ENCODE measurements around the gene PRR23E. TPM values are rescaled to one million over a fixed set of nuclear protein-coding genes. Genes with fewer than 3 reads are reported as not detected.

Gene PRR23E
- total RNA-seq, 1 experiment from 2014 or later: not detected

- TF ChIP-seq, protein P1, sequence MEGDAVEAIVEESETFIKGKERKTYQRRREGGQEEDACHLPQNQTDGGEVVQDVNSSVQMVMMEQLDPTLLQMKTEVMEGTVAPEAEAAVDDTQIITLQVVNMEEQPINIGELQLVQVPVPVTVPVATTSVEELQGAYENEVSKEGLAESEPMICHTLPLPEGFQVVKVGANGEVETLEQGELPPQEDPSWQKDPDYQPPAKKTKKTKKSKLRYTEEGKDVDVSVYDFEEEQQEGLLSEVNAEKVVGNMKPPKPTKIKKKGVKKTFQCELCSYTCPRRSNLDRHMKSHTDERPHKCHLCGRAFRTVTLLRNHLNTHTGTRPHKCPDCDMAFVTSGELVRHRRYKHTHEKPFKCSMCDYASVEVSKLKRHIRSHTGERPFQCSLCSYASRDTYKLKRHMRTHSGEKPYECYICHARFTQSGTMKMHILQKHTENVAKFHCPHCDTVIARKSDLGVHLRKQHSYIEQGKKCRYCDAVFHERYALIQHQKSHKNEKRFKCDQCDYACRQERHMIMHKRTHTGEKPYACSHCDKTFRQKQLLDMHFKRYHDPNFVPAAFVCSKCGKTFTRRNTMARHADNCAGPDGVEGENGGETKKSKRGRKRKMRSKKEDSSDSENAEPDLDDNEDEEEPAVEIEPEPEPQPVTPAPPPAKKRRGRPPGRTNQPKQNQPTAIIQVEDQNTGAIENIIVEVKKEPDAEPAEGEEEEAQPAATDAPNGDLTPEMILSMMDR (IDR thresholded peaks at IDR 0.05; ENCODE audit: unreplicated experiment): no peak
- peak; percentile 61 for DNase-seq
- no TSS peak for BruUV-seq (replicated peaks)
- H3K4me1 Mint-ChIP-seq (ENCODE audit: low read depth, unreplicated experiment): no peaks in the 10 kb centered on the region
- H3K27me3 Mint-ChIP-seq (ENCODE audit: unreplicated experiment): peaks cover 57% of the 10 kb centered on the region
- no peaks in the 10 kb centered on the region for H3K36me3 Mint-ChIP-seq (ENCODE audit: insufficient read depth, unreplicated experiment)
- H3K27ac Mint-ChIP-seq (ENCODE audit: unreplicated experiment): no peak overlapping the region
- H3K4me3 Mint-ChIP-seq (ENCODE audit: low read depth, unreplicated experiment): no peak overlapping the region
- intact Hi-C loops (cut with micrococcal nuclease; ENCODE audit: unreplicated experiment): no loop called here
- peaks cover 2% of the 10 kb centered on the region for H3K9me3 Mint-ChIP-seq (ENCODE audit: low read depth, unreplicated experiment)
- CTCF ChIA-PET: interaction anchor here (1.2 kb wide), 1 partner anchor 11 kb away, joined by 4 read pairs; no protein-coding TSS in a partner anchor
Measured at GRCh38 chr3:127182848-127183714, 9.8 kb upstream of the PRR23E start.

- H3K4me3 Mint-ChIP-seq (ENCODE audit: low read depth, unreplicated experiment): no peak overlapping the region
- TF ChIP-seq, protein P1 (IDR thresholded peaks at IDR 0.05; ENCODE audit: unreplicated experiment): no peak
- intact Hi-C loops (cut with micrococcal nuclease; ENCODE audit: unreplicated experiment): no loop called here
- peaks cover 2% of the 10 kb centered on the region for H3K9me3 Mint-ChIP-seq (ENCODE audit: low read depth, unreplicated experiment)
- no TSS peak for BruUV-seq (replicated peaks)
- CTCF ChIA-PET: no interaction called here
- peaks cover 56% of the 10 kb centered on the region for H3K27me3 Mint-ChIP-seq (ENCODE audit: unreplicated experiment)
- no peaks in the 10 kb centered on the region for H3K4me1 Mint-ChIP-seq (ENCODE audit: low read depth, unreplicated experiment)
- no peaks in the 10 kb centered on the region for H3K36me3 Mint-ChIP-seq (ENCODE audit: insufficient read depth, unreplicated experiment)
- no peak for DNase-seq
- H3K27ac Mint-ChIP-seq (ENCODE audit: unreplicated experiment): no peak overlapping the region
Measured at GRCh38 chr3:127183931-127184869, 8.7 kb upstream of the PRR23E start.

DNA sequence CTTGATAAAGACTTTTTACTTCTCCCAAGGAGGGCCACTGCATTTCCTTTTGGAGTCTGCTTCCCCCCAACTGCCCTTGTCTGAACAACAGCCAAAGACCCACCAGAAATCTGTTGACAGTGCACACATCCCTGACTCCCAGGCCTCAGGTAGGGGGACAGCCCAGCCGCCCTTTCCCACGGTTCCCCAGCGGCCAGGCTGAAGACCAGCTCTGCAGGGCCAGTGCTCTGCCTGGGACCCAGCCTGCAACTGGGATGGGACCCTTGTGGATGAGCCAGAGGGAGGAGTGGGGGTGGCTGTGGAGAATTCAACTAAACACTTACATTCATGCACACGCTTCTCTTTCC lies 8.1 kb upstream of the PRR23E start:
- CTCF ChIA-PET: interaction anchor here (1.2 kb wide), 1 partner anchor 9 kb away, joined by 3 read pairs; the partner anchor contains the start of gene PRR23E
- no peak for DNase-seq
- no peaks in the 10 kb centered on the region for H3K36me3 Mint-ChIP-seq (ENCODE audit: insufficient read depth, unreplicated experiment)
- TF ChIP-seq, protein P1 (IDR thresholded peaks at IDR 0.05; ENCODE audit: unreplicated experiment): no peak
- intact Hi-C loops (cut with micrococcal nuclease; ENCODE audit: unreplicated experiment): no loop called here
- BruUV-seq (replicated peaks): no TSS peak
- H3K27ac Mint-ChIP-seq (ENCODE audit: unreplicated experiment): no peak overlapping the region
- no peaks in the 10 kb centered on the region for H3K9me3 Mint-ChIP-seq (ENCODE audit: low read depth, unreplicated experiment)
- H3K4me3 Mint-ChIP-seq (ENCODE audit: low read depth, unreplicated experiment): no peak overlapping the region
- H3K4me1 Mint-ChIP-seq (ENCODE audit: low read depth, unreplicated experiment): no peaks in the 10 kb centered on the region
- peaks cover 49% of the 10 kb centered on the region for H3K27me3 Mint-ChIP-seq (ENCODE audit: unreplicated experiment)

DNA sequence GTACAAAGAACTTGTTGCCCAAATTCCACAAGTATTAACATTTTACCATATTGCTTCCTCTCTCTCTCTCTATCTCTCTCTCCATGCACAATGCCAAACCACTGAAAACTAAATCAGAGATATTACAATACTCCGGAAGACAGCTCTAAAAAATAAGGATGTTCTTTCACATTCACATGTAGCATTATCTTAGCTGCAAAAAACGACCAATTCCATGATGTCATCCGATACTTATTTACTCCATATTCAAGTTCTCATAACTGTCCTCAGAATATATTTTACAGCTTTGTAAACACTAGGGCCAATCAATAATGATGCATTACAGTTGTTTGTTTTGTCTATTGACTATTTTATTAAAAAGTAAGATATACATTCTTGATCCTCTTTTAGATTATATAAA lies 7.7 kb upstream of the PRR23E start:
- no peaks in the 10 kb centered on the region for H3K36me3 Mint-ChIP-seq (ENCODE audit: insufficient read depth, unreplicated experiment)
- H3K27ac Mint-ChIP-seq (ENCODE audit: unreplicated experiment): no peak overlapping the region
- H3K9me3 Mint-ChIP-seq (ENCODE audit: low read depth, unreplicated experiment): no peaks in the 10 kb centered on the region
- intact Hi-C loops (cut with micrococcal nuclease; ENCODE audit: unreplicated experiment): no loop called here
- no peaks in the 10 kb centered on the region for H3K4me1 Mint-ChIP-seq (ENCODE audit: low read depth, unreplicated experiment)
- H3K27me3 Mint-ChIP-seq (ENCODE audit: unreplicated experiment): peaks cover 45% of the 10 kb centered on the region
- no TSS peak for BruUV-seq (replicated peaks)
- no peak for DNase-seq
- CTCF ChIA-PET: interaction anchor here (0.6 to 1.2 kb wide), 2 partner anchors 8 to 119 kb away, joined by 3 to 6 read pairs; partner anchors contain the start of gene PRR23E
- H3K4me3 Mint-ChIP-seq (ENCODE audit: low read depth, unreplicated experiment): no peak overlapping the region
- TF ChIP-seq, protein P1 (IDR thresholded peaks at IDR 0.05; ENCODE audit: unreplicated experiment): no peak
